K562 (cell line): ENCODE measurements around the gene ZNF679.

ENCODE experiments used
- GABPA ChIP-seq: fragments of 200-800 bp; sonication (Bioruptor generic); conservative IDR thresholded peaks from 2 replicates; pipeline ENCODE4 v1.6.1; 2016; ENCODE audit warnings: low read depth, missing genetic modification characterization, missing compliant biosample characterization
- HINFP ChIP-seq: fragments of 450-650 bp; conservative IDR thresholded peaks from 2 replicates; pipeline ENCODE4 v1.6.1; 2016; ENCODE audit warnings: missing genetic modification characterization, low read depth, mild to moderate bottlenecking, control low read depth, missing compliant biosample characterization
- IRF9 ChIP-seq: fragments of 450-650 bp; IDR thresholded peaks from 2 replicates; pipeline ENCODE4 v1.6.1; 2016; ENCODE audit warnings: missing biosample characterization, missing genetic modification characterization
- JUN ChIP-seq, 2 experiments: sonication (generic) in 1 of 2; formaldehyde crosslinking in 1 of 2; IDR thresholded peaks; 2 replicates each; pipeline versions ENCODE4 v1.6.1 to v1.8.0; 2012 to 2022; ENCODE audit warnings: borderline replicate concordance in 2 of 2, mild to moderate bottlenecking in 2 of 2, improper control_type of control experiment in 1 of 2, low read depth in 1 of 2, low read length in 1 of 2, missing genetic modification reagents in 1 of 2
- TF ChIP-seq, protein P1 (sequence below): fragments of 250-450 bp; sonication (Bioruptor Pico); IDR thresholded peaks from 2 replicates; pipeline ENCODE4 v1.5.0; 2021; ENCODE audit warnings: mild to moderate bottlenecking, borderline replicate concordance

DNA sequence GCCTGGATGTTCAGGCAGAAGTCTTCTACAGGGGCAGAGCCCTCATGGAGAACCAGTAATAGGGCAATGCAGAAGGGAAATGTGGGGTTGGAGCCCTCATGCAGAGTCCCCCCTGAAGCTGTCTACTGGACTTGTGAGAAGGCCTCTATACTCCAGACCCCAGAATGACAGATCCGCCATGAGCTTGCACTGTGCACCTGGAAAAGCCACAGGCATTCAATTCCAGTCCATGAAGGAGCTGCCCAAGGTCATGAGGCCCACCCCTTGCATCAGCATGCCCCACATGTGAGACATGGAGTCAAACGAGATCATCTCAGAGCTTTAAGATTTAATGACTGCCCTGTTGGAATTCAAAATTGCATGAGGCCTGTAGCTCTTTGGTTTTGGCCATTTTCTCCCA is 4.9 kb upstream of the ZNF679 start:
- no peak for TF ChIP-seq HINFP (tag)
- no peak for TF ChIP-seq JUN (IDR thresholded peaks at IDR 0.05; ENCODE audit: borderline replicate concordance, low read depth, low read length)
- TF ChIP-seq JUN (CRISPR knock-in tag; IDR thresholded peaks at IDR 0.05; ENCODE audit: borderline replicate concordance), result no peak
- TF ChIP-seq IRF9, result no peak
- TF ChIP-seq GABPA (tag), result no peak
- TF ChIP-seq, protein P1, sequence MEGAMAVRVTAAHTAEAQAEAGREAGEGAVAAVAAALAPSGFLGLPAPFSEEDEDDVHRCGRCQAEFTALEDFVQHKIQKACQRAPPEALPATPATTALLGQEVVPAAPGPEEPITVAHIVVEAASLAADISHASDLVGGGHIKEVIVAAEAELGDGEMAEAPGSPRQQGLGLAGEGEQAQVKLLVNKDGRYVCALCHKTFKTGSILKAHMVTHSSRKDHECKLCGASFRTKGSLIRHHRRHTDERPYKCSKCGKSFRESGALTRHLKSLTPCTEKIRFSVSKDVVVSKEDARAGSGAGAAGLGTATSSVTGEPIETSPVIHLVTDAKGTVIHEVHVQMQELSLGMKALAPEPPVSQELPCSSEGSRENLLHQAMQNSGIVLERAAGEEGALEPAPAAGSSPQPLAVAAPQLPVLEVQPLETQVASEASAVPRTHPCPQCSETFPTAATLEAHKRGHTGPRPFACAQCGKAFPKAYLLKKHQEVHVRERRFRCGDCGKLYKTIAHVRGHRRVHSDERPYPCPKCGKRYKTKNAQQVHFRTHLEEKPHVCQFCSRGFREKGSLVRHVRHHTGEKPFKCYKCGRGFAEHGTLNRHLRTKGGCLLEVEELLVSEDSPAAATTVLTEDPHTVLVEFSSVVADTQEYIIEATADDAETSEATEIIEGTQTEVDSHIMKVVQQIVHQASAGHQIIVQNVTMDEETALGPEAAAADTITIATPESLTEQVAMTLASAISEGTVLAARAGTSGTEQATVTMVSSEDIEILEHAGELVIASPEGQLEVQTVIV (CRISPR knock-in tag), result no peak
